Adrenal gland (tissue), 12 donors: ENCODE measurements around the gene NETO2. TPM values are rescaled to one million over a fixed set of nuclear protein-coding genes. Genes with fewer than 3 reads are reported as not detected.

Experiments used
- DNase-seq, 7 donors: peaks; one replicate each; pipeline ENCODE4 v3.0.0-alpha.2; 2019 to 2020
- H3K27ac ChIP-seq, 5 donors: fragments of 200-600 bp; sonication (generic) in 4 of 5; 1 replicate in 3 of 5; 2 replicates in 2 of 5; pipeline versions ENCODE4 v1.5.1 to v1.8.0; 2016 to 2020; ENCODE audit warnings: mild to moderate bottlenecking in 1 of 5
- H3K27me3 ChIP-seq: fragments of 200-600 bp; 2 replicates; pipeline ENCODE4 v1.8.0; 2021
- H3K36me3 ChIP-seq, 2 donors: fragments of 200-600 bp; replicated peaks in 1 of 2; 1 replicate in 1 of 2; 2 replicates in 1 of 2; pipeline versions ENCODE4 v1.5.1 to v1.8.0; 2018 to 2022
- H3K4me1 ChIP-seq, 2 donors: fragments of 200-600 bp; replicated peaks in 1 of 2; 1 replicate in 1 of 2; 2 replicates in 1 of 2; pipeline versions ENCODE4 v1.5.1 to v1.8.0; 2018 to 2021
- H3K4me3 ChIP-seq, 4 donors: fragments of 200-600 bp; sonication (generic) in 3 of 4; one replicate each; pipeline ENCODE4 v1.5.1; 2016 to 2018
- H3K9me3 ChIP-seq, 3 donors: fragments of 200-600 bp; sonication (generic) in 1 of 3; replicated peaks in 1 of 3; 1 replicate in 2 of 3; 2 replicates in 1 of 3; pipeline versions ENCODE4 v1.5.1 to v1.8.0; 2016 to 2021
- CTCF ChIP-seq, 6 experiments: fragments of 450-650 bp in 4 of 6; fragments of 200-600 bp in 2 of 6; sonication (generic) in 1 of 6; IDR thresholded peaks; 1 replicate in 5 of 6; 2 replicates in 1 of 6; pipeline versions ENCODE4 v1.5.1 to v1.8.0; 2016 to 2021; ENCODE audit warnings: antibody characterized with exemption in 6 of 6, mild to moderate bottlenecking in 2 of 6, moderate library complexity in 1 of 6
- POLR2A ChIP-seq, 2 donors: fragments of 450-650 bp; IDR thresholded peaks; one replicate each; pipeline ENCODE4 v1.6.1; 2017; ENCODE audit warnings: antibody characterized with exemption in 2 of 2, mild to moderate bottlenecking in 2 of 2, moderate library complexity in 1 of 2
- WGBS, 4 donors: extraction: QIAGEN DNeasy Blood & Tissue Kit in 2 of 4; methylation state at CpG; one replicate each; pipeline versions ENCODE4 v1.1.5 to v1.1.7; 2013 to 2017; 5-methylcytosine and 5-hydroxymethylcytosine counted together
- intact Hi-C, 2 donors: fragments of 100-400 bp; cut with DNase I; formaldehyde crosslinking; loops; one replicate each; pipeline versions ENCODE4 v1.14.1 to v1.15.0; 2022 to 2023
- polyA plus RNA-seq, 3 donors: library from polyadenylated mRNA; stranded (reverse); fragments of 200-250 nt in 2 of 3; fragments of 350-450 nt in 1 of 3; fragmentation: Illumina TruSeq in 1 of 3; extraction: RNeasy Lipid Tissue Mini Kit (QIAGEN cat#74804) in 1 of 3; gene quantifications; one replicate each; pipeline ENCODE4 v1.2.3, GENCODE V29; 2013 to 2014
- total RNA-seq, 9 donors: library from RNA; depleted of rRNA in 4 of 9; stranded (reverse); fragments of >200 nt in 4 of 9; fragments of 120-200 nt in 1 of 9; fragmentation: NEBNext Ultra II Directional in 1 of 9; extraction: Animal tissue kit (Norgen Biotek cat#: 25700) in 1 of 9; gene quantifications; one replicate each; pipeline versions ENCODE4 v1.1.0 to v1.2.4, GENCODE V29; 2013 to 2023
- donor health status: healthy with polysubstance abuse.
- donor health status: Bipolar disorder and iron deficiency.
- donor health status: DM: yes; HTN: yes; CAD: no.
- donor health status: DM: no; HTN: no; CAD: no.
- donor health status: DM: no; HTN: no; CAD: no.
- donor health status: DM: yes; HTN: yes; CAD: no.

NETO2 gene
- total and polyA plus RNA-seq, 12 donors, result 1.9 to 46.3 (median 9.8) TPM

- no peaks in the 10 kb centered on the region for H3K36me3 ChIP-seq
- TF ChIP-seq CTCF (IDR thresholded peaks at IDR 0.05), result peak in 3 of 6 experiments; percentile 66 to 72 (median 67)
- TF ChIP-seq POLR2A (IDR thresholded peaks at IDR 0.05), result no peak
- H3K4me3 ChIP-seq, result peak overlapping the region in 2 of 4 donors; percentile 47 to 78
- no peaks in the 10 kb centered on the region for H3K9me3 ChIP-seq
- H3K4me1 ChIP-seq, result no peaks in the 10 kb centered on the region
- intact Hi-C loops, result loop anchor here (5.0 to 10.0 kb wide), 6 partner anchors 108 to 1014 kb away; partner anchors contain the start of gene ABCC12 (in 2 of the 2)
- H3K27me3 ChIP-seq, result no peaks in the 10 kb centered on the region
- peak; percentile 53 to 67 (median 63) for DNase-seq
- peak overlapping the region in 4 of 5 donors; percentile 16 to 79 (median 67) for H3K27ac ChIP-seq
- 0 to 1% (median 0%) methylated on average over 28 to 111 of the region's 111 CpGs for WGBS, 4 donors
These were observed 696 bp downstream of the NETO2 start for GRCh38 chr16:47142821-47143676.

GRCh38 chr16:47142486-47142820 lies 1.3 kb downstream of the NETO2 start:
- Histone ChIP-seq H3K4me3 (peak overlapping the region in 2 of 4 donors; percentile 47 to 78), H3K9me3 (no peaks in the 10 kb centered on the region), H3K27me3 (no peaks in the 10 kb centered on the region), H3K4me1 (no peaks in the 10 kb centered on the region), H3K27ac (peak overlapping the region in 3 of 5 donors; percentile 64 to 79 (median 70)), H3K36me3 (no peaks in the 10 kb centered on the region)
- no peak for TF ChIP-seq POLR2A (IDR thresholded peaks at IDR 0.05)
- no peak for TF ChIP-seq CTCF (IDR thresholded peaks at IDR 0.05)
- DNase-seq, result no peak
- WGBS, 4 donors, result 0 to 2% (median 1%) methylated on average over 8 of the region's 8 CpGs
- intact Hi-C loops, result loop anchor here (5.0 to 10.0 kb wide), 6 partner anchors 108 to 1015 kb away; partner anchors contain the start of gene ABCC12 (in 2 of the 2)

DNA sequence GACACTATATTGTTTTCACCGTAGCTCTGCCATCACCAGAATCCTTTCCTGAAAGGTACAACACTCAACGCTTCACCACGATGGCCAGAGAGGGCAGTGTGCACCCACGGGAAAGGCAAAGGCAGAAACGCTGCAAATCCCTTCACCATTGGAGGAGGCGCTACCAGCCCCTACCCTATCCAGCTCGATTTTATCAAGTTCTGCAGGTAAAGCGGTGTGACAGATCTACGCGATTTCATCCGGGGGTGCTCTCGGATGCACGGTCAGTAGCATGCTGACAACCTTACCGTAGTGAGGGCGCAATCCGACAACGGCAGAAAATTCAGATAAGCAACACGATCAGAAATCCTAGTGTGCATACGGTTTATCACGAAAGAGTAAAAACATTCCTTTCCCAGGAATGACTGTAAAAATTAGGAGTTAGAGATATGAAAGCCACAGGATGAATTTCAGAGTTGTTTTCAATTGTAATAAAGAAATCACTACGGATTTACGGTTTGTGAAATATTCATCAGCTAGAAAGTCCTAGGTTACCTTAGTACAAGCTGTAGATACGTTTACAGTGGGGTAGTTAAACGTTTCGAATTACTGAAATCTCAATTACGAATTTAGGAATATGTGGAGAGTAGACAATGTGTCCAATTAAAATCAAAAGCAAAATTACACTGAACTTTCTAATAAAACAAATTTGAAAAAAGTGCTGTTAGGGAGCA lies 1.8 kb downstream of the NETO2 start:
- no peaks in the 10 kb centered on the region for H3K9me3 ChIP-seq
- H3K27ac ChIP-seq, result no peak overlapping the region
- H3K4me1 ChIP-seq, result no peaks in the 10 kb centered on the region
- peak overlapping the region in 2 of 4 donors; percentile 30 to 78 for H3K4me3 ChIP-seq
- WGBS, 4 donors, result 1 to 3% (median 2%) methylated on average over 26 of the region's 26 CpGs
- intact Hi-C loops, result loop anchor here (5.0 to 10.0 kb wide), 6 partner anchors 107 to 1015 kb away; partner anchors contain the start of gene ABCC12 (in 2 of the 2)
- H3K36me3 ChIP-seq, result no peaks in the 10 kb centered on the region
- TF ChIP-seq CTCF (IDR thresholded peaks at IDR 0.05), result peak; percentile 76 to 92 (median 90)
- no peak for TF ChIP-seq POLR2A (IDR thresholded peaks at IDR 0.05)
- DNase-seq, result peak; percentile 81 to 92 (median 87)
- H3K27me3 ChIP-seq, result no peaks in the 10 kb centered on the region

- Histone ChIP-seq H3K27me3 (no peaks in the 10 kb centered on the region), H3K4me1 (peaks cover 0 to 9% of the 10 kb centered on the region in 2 donors), H3K4me3 (no peak overlapping the region), H3K36me3 (no peaks in the 10 kb centered on the region), H3K9me3 (no peaks in the 10 kb centered on the region), H3K27ac (no peak overlapping the region)
- 62 to 71% (median 69%) methylated on average over 4 of the region's 4 CpGs for WGBS, 4 donors
- DNase-seq, result no peak
- TF ChIP-seq POLR2A (IDR thresholded peaks at IDR 0.05), result no peak
- no peak for TF ChIP-seq CTCF (IDR thresholded peaks at IDR 0.05)
- intact Hi-C loops, result loop anchor here (5.0 to 10.0 kb wide), 6 partner anchors 106 to 1017 kb away; partner anchors contain the start of gene ABCC12 (in 2 of the 2)
These were observed 3.1 kb downstream of the NETO2 start for GRCh38 chr16:47140686-47141085.
